Stimulated activated naive CD4-positive, alpha-beta T cell treated with Interleukin-2 at 50 U/mL for 16 hours (primary cell): ENCODE measurements around the gene NACA.

Experiments used
- DNase-seq: peaks from one replicate; lab custom pipeline; 2025; lab: John Stamatoyannopoulos, UW

NACA gene

GRCh38 chr12:56687223-56688128 is 37.6 kb downstream of the NACA start:
- peak; percentile 60 for DNase-seq

- DNase-seq: no peak
Observed at GRCh38 chr12:56684745-56685359, 40.2 kb downstream of the NACA start.

GRCh38 chr12:56682323-56682722 is 42.8 kb downstream of the NACA start:
- DNase-seq: no peak

- DNase-seq: peak; percentile 18
Observed at GRCh38 chr12:56679883-56680575, 45.1 kb downstream of the NACA start.

- DNase-seq: no peak
Observed at GRCh38 chr12:56678852-56679251, 46.2 kb downstream of the NACA start.

GRCh38 chr12:56677680-56678079 is 47.4 kb downstream of the NACA start:
- DNase-seq: no peak

- DNase-seq: no peak
Observed at GRCh38 chr12:56676851-56677580, 48.1 kb downstream of the NACA start.

GRCh38 chr12:56671608-56672007 is 53.5 kb downstream of the NACA start:
- no peak for DNase-seq

- DNase-seq: no peak
Observed at GRCh38 chr12:56670836-56671235, 54.3 kb downstream of the NACA start.

- DNase-seq: no peak
Observed at GRCh38 chr12:56668197-56668457, 57.0 kb downstream of the NACA start.
